NCI-H2196 treated with DMSO at 0.1 percent for 48 hours (cell line): Measurements from ENCODE around the gene FRK.
"Not testable (repeated sequence)": the region's sequence is repeated elsewhere in the genome, so short reads cannot be mapped to it uniquely, and the experiment has no call there.

Source experiments
- DNase-seq: peaks from one replicate; lab custom pipeline; 2025; ENCODE audit not compliant: unreplicated experiment; lab: John Stamatoyannopoulos, UW

Gene FRK

GRCh38 chr6:116010790-116011401 is 49.8 kb downstream of the FRK start:
- peak; percentile 15 for DNase-seq

- DNase-seq = no peak
These were observed 50.3 kb downstream of the FRK start for GRCh38 chr6:116010386-116010785.

- no peak for DNase-seq
These were observed 52.0 kb downstream of the FRK start for GRCh38 chr6:116008470-116009243.

- DNase-seq = no peak
These were observed 55.6 kb downstream of the FRK start for GRCh38 chr6:116004841-116005815.

GRCh38 chr6:116003668-116004067 is 57.0 kb downstream of the FRK start:
- no peak for DNase-seq

- no peak for DNase-seq
These were observed 57.9 kb downstream of the FRK start for GRCh38 chr6:116002756-116003155.

- no peak for DNase-seq
These were observed 61.5 kb downstream of the FRK start for GRCh38 chr6:115999235-115999634.

GRCh38 chr6:115997990-115998585 is 62.6 kb downstream of the FRK start:
- DNase-seq = no peak

GRCh38 chr6:115986026-115986425 is 74.7 kb downstream of the FRK start:
- no peak for DNase-seq

GRCh38 chr6:115984809-115985208 is 75.9 kb downstream of the FRK start:
- no peak for DNase-seq

- no peak for DNase-seq
These were observed 76.7 kb downstream of the FRK start for GRCh38 chr6:115983998-115984397.

GRCh38 chr6:115982453-115982852 is 78.2 kb downstream of the FRK start:
- no peak for DNase-seq

GRCh38 chr6:115977220-115977619 is 83.5 kb downstream of the FRK start:
- no peak for DNase-seq

- no peak for DNase-seq
These were observed 84.3 kb downstream of the FRK start for GRCh38 chr6:115976321-115976870.

- DNase-seq = no peak
These were observed 88.0 kb downstream of the FRK start for GRCh38 chr6:115972679-115973078.

GRCh38 chr6:115971785-115972184 is 88.9 kb downstream of the FRK start:
- DNase-seq = no peak

GRCh38 chr6:115969930-115970273 is 90.8 kb downstream of the FRK start:
- no peak for DNase-seq

- DNase-seq = no peak
These were observed 91.3 kb downstream of the FRK start for GRCh38 chr6:115969207-115969929.

- DNase-seq = not testable (repeated sequence)
These were observed 100.4 kb downstream of the FRK start for GRCh38 chr6:115960286-115960685.

GRCh38 chr6:115958958-115959357 is 101.7 kb downstream of the FRK start:
- DNase-seq = no peak
